ENCODE data around the gene SPTBN5.

GRCh38 chr15:41932511-41933289 is 38.8 kb upstream of the SPTBN5 start:
- TF ChIP-seq, protein P1, sequence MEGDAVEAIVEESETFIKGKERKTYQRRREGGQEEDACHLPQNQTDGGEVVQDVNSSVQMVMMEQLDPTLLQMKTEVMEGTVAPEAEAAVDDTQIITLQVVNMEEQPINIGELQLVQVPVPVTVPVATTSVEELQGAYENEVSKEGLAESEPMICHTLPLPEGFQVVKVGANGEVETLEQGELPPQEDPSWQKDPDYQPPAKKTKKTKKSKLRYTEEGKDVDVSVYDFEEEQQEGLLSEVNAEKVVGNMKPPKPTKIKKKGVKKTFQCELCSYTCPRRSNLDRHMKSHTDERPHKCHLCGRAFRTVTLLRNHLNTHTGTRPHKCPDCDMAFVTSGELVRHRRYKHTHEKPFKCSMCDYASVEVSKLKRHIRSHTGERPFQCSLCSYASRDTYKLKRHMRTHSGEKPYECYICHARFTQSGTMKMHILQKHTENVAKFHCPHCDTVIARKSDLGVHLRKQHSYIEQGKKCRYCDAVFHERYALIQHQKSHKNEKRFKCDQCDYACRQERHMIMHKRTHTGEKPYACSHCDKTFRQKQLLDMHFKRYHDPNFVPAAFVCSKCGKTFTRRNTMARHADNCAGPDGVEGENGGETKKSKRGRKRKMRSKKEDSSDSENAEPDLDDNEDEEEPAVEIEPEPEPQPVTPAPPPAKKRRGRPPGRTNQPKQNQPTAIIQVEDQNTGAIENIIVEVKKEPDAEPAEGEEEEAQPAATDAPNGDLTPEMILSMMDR (IDR thresholded peaks at IDR 0.05; ENCODE audit: low read length): no peak
- no peak for TF ChIP-seq EZH2 (IDR thresholded peaks at IDR 0.05; ENCODE audit: borderline replicate concordance, low read length)
